PC-3 (cell line): Measurements from ENCODE around the gene BCAS4.

Experiments used
- CTCF ChIP-seq: fragments of 300-600 bp; sonication (generic); conservative IDR thresholded peaks from 2 replicates; pipeline ENCODE4 v1.5.1; 2017; ENCODE audit warnings: antibody characterized with exemption, low read depth, mild to moderate bottlenecking, low read length
- EZH2 ChIP-seq: fragments of 300-600 bp; sonication (generic); IDR thresholded peaks from one replicate; pipeline ENCODE4 v1.6.1; 2017; ENCODE audit warnings: antibody characterized with exemption, mild to moderate bottlenecking, low read length; ENCODE audit not compliant: unreplicated experiment
- EZH2phosphoT487 ChIP-seq: fragments of 300-600 bp; sonication (generic); IDR thresholded peaks from 2 replicates; pipeline ENCODE4 v1.6.1; 2018; ENCODE audit warnings: mild to moderate bottlenecking, antibody characterized with exemption, low read length, borderline replicate concordance

- TF ChIP-seq EZH2 = no peak
- TF ChIP-seq CTCF = no peak
- TF ChIP-seq EZH2phosphoT487 = no peak
Observed at GRCh38 chr20:50747275-50747674, 47.6 kb upstream of the BCAS4 start.
